ENCODE results near the gene STXBP6. TPM values are rescaled to one million over a fixed set of nuclear protein-coding genes. Genes with fewer than 3 reads are reported as not detected.

The STXBP6 gene
- total and polyA plus RNA-seq, 9 donors: 1.0 to 9.3 (median 5.5) TPM

DNA sequence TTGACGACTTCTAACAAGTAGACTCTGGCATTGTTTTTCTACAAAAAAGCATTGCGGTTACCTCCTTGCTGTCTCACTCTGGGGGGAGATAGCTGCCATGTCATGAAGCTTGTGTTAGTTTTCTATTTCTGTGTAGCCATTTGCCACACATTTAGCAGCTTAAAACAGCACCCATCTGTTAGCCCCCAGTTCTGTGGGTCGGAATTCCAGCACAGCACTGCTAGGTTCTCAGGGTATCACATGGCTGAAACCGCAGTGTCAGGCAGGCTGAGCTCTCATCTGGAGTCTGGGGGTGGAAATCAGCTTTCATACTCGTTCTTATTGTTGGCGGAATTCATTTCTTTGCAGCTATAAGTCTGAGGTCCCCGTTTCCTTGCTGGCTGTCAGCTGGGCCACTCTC is 19.9 kb upstream of the STXBP6 start:
- TF ChIP-seq EP300 (IDR thresholded peaks at IDR 0.05) (no peak), POLR2A (IDR thresholded peaks at IDR 0.05) (no peak)
- TF ChIP-seq, protein P1, sequence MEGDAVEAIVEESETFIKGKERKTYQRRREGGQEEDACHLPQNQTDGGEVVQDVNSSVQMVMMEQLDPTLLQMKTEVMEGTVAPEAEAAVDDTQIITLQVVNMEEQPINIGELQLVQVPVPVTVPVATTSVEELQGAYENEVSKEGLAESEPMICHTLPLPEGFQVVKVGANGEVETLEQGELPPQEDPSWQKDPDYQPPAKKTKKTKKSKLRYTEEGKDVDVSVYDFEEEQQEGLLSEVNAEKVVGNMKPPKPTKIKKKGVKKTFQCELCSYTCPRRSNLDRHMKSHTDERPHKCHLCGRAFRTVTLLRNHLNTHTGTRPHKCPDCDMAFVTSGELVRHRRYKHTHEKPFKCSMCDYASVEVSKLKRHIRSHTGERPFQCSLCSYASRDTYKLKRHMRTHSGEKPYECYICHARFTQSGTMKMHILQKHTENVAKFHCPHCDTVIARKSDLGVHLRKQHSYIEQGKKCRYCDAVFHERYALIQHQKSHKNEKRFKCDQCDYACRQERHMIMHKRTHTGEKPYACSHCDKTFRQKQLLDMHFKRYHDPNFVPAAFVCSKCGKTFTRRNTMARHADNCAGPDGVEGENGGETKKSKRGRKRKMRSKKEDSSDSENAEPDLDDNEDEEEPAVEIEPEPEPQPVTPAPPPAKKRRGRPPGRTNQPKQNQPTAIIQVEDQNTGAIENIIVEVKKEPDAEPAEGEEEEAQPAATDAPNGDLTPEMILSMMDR (IDR thresholded peaks at IDR 0.05): no peak
- Histone ChIP-seq H3K4me3 (no peak overlapping the region), H3K27me3 (no peaks in the 10 kb centered on the region), H3K9me3 (no peaks in the 10 kb centered on the region), H3K36me3 (no peaks in the 10 kb centered on the region), H3K27ac (no peak overlapping the region), H3K4me1 (ENCODE audit: insufficient read depth) (no peaks in the 10 kb centered on the region)
- whole genome bisulfite sequencing, 3 donors: 74 to 84% (median 77%) methylated on average over 7 of the region's 7 CpGs
- no peak for DNase-seq
- intact Hi-C loops (cut with DNase I): no loop called here

DNA sequence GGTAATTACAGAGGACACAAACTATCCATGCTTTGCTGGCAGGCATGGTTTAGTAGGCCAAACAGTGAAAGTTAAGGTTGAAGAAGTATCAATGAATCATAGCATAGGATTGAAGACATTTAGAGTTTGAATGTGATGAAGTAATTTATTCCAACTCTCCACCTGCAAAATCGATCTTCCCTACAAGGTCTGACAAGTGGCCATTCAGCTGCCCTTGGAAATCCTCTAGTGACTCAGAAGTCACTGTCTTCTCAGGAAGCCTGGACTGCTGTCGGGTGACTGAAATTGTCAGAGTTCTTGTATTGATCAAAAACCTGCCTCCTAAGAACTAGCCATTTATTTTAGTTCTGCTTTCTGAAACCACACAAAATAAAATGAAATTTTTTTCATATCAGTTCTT is 17.7 kb upstream of the STXBP6 start:
- Histone ChIP-seq H3K4me3 (no peak overlapping the region), H3K36me3 (no peaks in the 10 kb centered on the region), H3K27me3 (no peaks in the 10 kb centered on the region), H3K9me3 (no peaks in the 10 kb centered on the region), H3K27ac (no peak overlapping the region), H3K4me1 (ENCODE audit: insufficient read depth) (no peaks in the 10 kb centered on the region)
- TF ChIP-seq EP300 (IDR thresholded peaks at IDR 0.05): no peak
- TF ChIP-seq, protein P1 (IDR thresholded peaks at IDR 0.05): no peak
- no peak for TF ChIP-seq POLR2A (IDR thresholded peaks at IDR 0.05)
- 79 to 87% (median 80%) methylated on average over 2 of the region's 2 CpGs for WGBS, 3 donors
- no peak for DNase-seq
- intact Hi-C loops (cut with DNase I): no loop called here

DNA sequence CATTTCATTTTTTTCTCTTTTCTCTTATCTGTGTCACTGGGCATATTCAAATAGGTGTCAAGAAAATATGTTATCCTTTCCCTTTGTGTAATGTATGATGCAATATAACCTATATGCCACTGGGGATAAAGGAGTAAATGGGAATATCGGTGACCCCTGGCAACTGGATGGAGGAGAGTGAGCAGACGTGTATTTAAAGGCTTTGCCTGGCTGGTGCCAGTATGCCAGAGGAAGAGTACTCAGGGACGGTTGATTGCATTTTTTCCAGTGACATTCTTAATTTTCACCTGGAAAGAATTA is 12.0 kb upstream of the STXBP6 start:
- TF ChIP-seq, protein P1 (IDR thresholded peaks at IDR 0.05): no peak
- no peak for TF ChIP-seq POLR2A (IDR thresholded peaks at IDR 0.05)
- no peak for TF ChIP-seq EP300 (IDR thresholded peaks at IDR 0.05)
- no peak overlapping the region for H3K4me3 ChIP-seq
- intact Hi-C loops (cut with DNase I): no loop called here
- H3K27ac ChIP-seq: no peak overlapping the region
- no peaks in the 10 kb centered on the region for H3K4me1 ChIP-seq (ENCODE audit: insufficient read depth)
- H3K27me3 ChIP-seq: no peaks in the 10 kb centered on the region
- H3K9me3 ChIP-seq: no peaks in the 10 kb centered on the region
- DNase-seq: no peak
- 41 to 70% (median 68%) methylated on average over 3 of the region's 3 CpGs for WGBS, 3 donors
- H3K36me3 ChIP-seq: no peaks in the 10 kb centered on the region

DNA sequence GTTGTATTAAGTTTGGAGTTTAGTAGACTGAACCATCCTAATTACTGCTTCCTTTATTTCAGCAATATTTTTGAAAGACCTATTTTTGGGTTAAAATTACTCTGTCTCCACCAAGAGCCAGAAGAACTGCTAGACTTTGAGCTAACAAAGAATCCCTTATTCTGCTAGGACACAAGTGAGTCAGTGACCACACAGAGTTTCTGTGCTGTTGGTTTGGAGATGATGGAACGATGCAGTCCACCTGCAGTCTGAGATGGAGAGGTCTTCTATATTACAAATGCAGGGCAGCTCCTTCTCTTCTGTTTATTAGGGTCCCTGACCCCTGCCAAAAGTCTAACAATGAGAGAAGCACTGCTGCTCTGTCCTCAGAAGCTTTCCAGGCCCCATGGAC is 6.7 kb upstream of the STXBP6 start:
- Histone ChIP-seq H3K36me3 (no peaks in the 10 kb centered on the region), H3K27ac (no peak overlapping the region), H3K4me1 (ENCODE audit: insufficient read depth) (no peaks in the 10 kb centered on the region), H3K9me3 (no peaks in the 10 kb centered on the region), H3K27me3 (no peaks in the 10 kb centered on the region), H3K4me3 (no peak overlapping the region)
- 78 to 88% (median 79%) methylated on average over 1 of the region's 1 CpG for WGBS, 3 donors
- no peak for DNase-seq
- intact Hi-C loops (cut with DNase I): no loop called here
- TF ChIP-seq EP300 (IDR thresholded peaks at IDR 0.05) (no peak), POLR2A (IDR thresholded peaks at IDR 0.05) (no peak)
- TF ChIP-seq, protein P1 (IDR thresholded peaks at IDR 0.05): no peak
